HepG2 (cell line): ENCODE measurements around the gene DLL1. TPM values are rescaled to one million over a fixed set of nuclear protein-coding genes. Genes with fewer than 3 reads are reported as not detected.

ENCODE experiments used
- AHR ChIP-seq: IDR thresholded peaks from 2 replicates; pipeline ENCODE4 v1.6.1; 2018; ENCODE audit warnings: missing genetic modification reagents, missing compliant biosample characterization
- CHD2 ChIP-seq: IDR thresholded peaks from 2 replicates; pipeline ENCODE4 v1.6.1; 2011; ENCODE audit warnings: low read depth, low read length, improper control_type of control experiment
- EEA1 ChIP-seq: sonication (generic); formaldehyde crosslinking; IDR thresholded peaks from 2 replicates; pipeline ENCODE4 v1.5.1; 2020; ENCODE audit warnings: mild to moderate bottlenecking, missing genetic modification reagents, borderline replicate concordance
- FOXP1 ChIP-seq, 2 experiments: fragments of 450-650 bp in 1 of 2; IDR thresholded peaks; 2 replicates each; pipeline ENCODE4 v1.6.1; 2017 to 2018; ENCODE audit warnings: antibody characterized with exemption in 1 of 2
- MAFF ChIP-seq: IDR thresholded peaks from 2 replicates; pipeline ENCODE4 v1.6.1; 2011; ENCODE audit warnings: low read depth, low read length, improper control_type of control experiment
- NAIF1 ChIP-seq: sonication (generic); formaldehyde crosslinking; IDR thresholded peaks from 2 replicates; pipeline ENCODE4 v1.5.0; 2020; ENCODE audit warnings: mild to moderate bottlenecking, missing genetic modification reagents, borderline replicate concordance
- RCOR2 ChIP-seq: IDR thresholded peaks from 2 replicates; pipeline ENCODE4 v1.6.1; 2016; ENCODE audit warnings: missing biosample characterization, missing genetic modification reagents
- SIN3B ChIP-seq: fragments of 150-350 bp; IDR thresholded peaks from 2 replicates; pipeline ENCODE4 v1.6.1; 2014; ENCODE audit warnings: low read length
- SP2 ChIP-seq: sonication (generic); formaldehyde crosslinking; IDR thresholded peaks from 2 replicates; pipeline ENCODE4 v1.5.1; 2020; ENCODE audit warnings: mild to moderate bottlenecking, missing genetic modification reagents
- TARDBP ChIP-seq: sonication (generic); formaldehyde crosslinking; IDR thresholded peaks from 2 replicates; pipeline ENCODE4 v1.8.0; 2022; ENCODE audit warnings: mild to moderate bottlenecking, missing genetic modification reagents
- TRAFD1 ChIP-seq: sonication (generic); formaldehyde crosslinking; IDR thresholded peaks from 2 replicates; pipeline ENCODE4 v1.5.1; 2020; ENCODE audit warnings: missing genetic modification reagents, mild to moderate bottlenecking, borderline replicate concordance
- U2AF2 ChIP-seq: fragments of 200-400 bp; formaldehyde crosslinking; IDR thresholded peaks from 2 replicates; pipeline ENCODE4 v1.6.1; 2017; ENCODE audit warnings: low read depth, mild to moderate bottlenecking, low read length
- YY1 ChIP-seq: IDR thresholded peaks from 2 replicates; pipeline ENCODE4 v1.6.1; 2011; ENCODE audit warnings: low read length, low read depth, moderate library complexity, mild to moderate bottlenecking; ENCODE audit not compliant: insufficient read depth, insufficient replicate concordance
- ZFP36L1 ChIP-seq: sonication (generic); formaldehyde crosslinking; IDR thresholded peaks from 2 replicates; pipeline ENCODE4 v1.8.0; 2022; ENCODE audit warnings: mild to moderate bottlenecking, missing genetic modification reagents, moderate library complexity
- ZNF180 ChIP-seq: sonication (generic); formaldehyde crosslinking; IDR thresholded peaks from 2 replicates; pipeline ENCODE4 v1.4.0; 2020; ENCODE audit warnings: low read depth, missing genetic modification reagents, borderline replicate concordance
- ZNF282 ChIP-seq: fragments of 450-650 bp; IDR thresholded peaks from 2 replicates; pipeline ENCODE4 v1.6.1; 2018; ENCODE audit not compliant: partially characterized antibody
- ZNF337 ChIP-seq: sonication (generic); formaldehyde crosslinking; IDR thresholded peaks from 2 replicates; pipeline ENCODE4 v1.5.1; 2020; ENCODE audit warnings: missing genetic modification reagents, low read depth, mild to moderate bottlenecking, borderline replicate concordance
- ZNF543 ChIP-seq: sonication (generic); formaldehyde crosslinking; IDR thresholded peaks from 2 replicates; pipeline ENCODE4 v1.4.0; 2020; ENCODE audit warnings: mild to moderate bottlenecking, missing genetic modification reagents
- ZNF660 ChIP-seq: sonication (generic); formaldehyde crosslinking; IDR thresholded peaks from 2 replicates; pipeline ENCODE4 v1.5.1; 2020; ENCODE audit warnings: mild to moderate bottlenecking, low read depth, missing genetic modification reagents, borderline replicate concordance
- ZNF883 ChIP-seq: sonication (generic); formaldehyde crosslinking; IDR thresholded peaks from 2 replicates; pipeline ENCODE4 v1.5.1; 2020; ENCODE audit warnings: mild to moderate bottlenecking, missing genetic modification reagents; ENCODE audit errors: not compliant biosample characterization
- polyA plus RNA-seq, 8 experiments: library from polyadenylated mRNA; depleted of rRNA in 3 of 8; stranded (reverse) in 7 of 8; unstranded in 1 of 8; fragments of >200 nt; fragmentation: Illumina TruSeq in 4 of 8; extraction: Trizol in 4 of 8; gene quantifications; 2 replicates each; pipeline versions ENCODE4 v1.2.1 to v1.2.3, GENCODE V29; 2011 to 2016; ENCODE audit warnings: low read depth in 4 of 8, missing spikeins in 1 of 8, mixed read lengths in 1 of 8; ENCODE audit not compliant: insufficient read depth in 1 of 8
- total RNA-seq, 5 experiments: library from RNA; depleted of rRNA; stranded (reverse); fragments of >200 nt; fragmentation: Illumina TruSeq; extraction: Trizol; gene quantifications; 2 replicates each; pipeline ENCODE4 v1.2.3, GENCODE V29; 2016; ENCODE audit warnings: low read depth in 1 of 5
- TF ChIP-seq, protein P1 (sequence below): sonication (generic); formaldehyde crosslinking; IDR thresholded peaks from 2 replicates; pipeline ENCODE4 v1.5.1; 2020; ENCODE audit warnings: mild to moderate bottlenecking, moderate library complexity, missing genetic modification reagents
- TF ChIP-seq, protein P2 (sequence below): sonication (generic); formaldehyde crosslinking; IDR thresholded peaks from 2 replicates; pipeline ENCODE4 v1.4.0; 2020; ENCODE audit warnings: missing genetic modification reagents, mild to moderate bottlenecking, borderline replicate concordance
- TF ChIP-seq, protein P3 (sequence below): sonication (generic); formaldehyde crosslinking; IDR thresholded peaks from 2 replicates; pipeline ENCODE4 v1.5.1; 2020; ENCODE audit warnings: missing genetic modification reagents, mild to moderate bottlenecking, borderline replicate concordance

DLL1 gene
- total and polyA plus RNA-seq, 2 of the 13 experiments (the other 11 are each of a cell fraction or from before 2014, with no cell fraction given), result not detected

GRCh38 chr6:170306324-170307079 lies 15.6 kb upstream of the DLL1 start, which contains the start of gene FAM120B (continued):
- peak; percentile 55; the same call in 1 of the 2 replicates for TF ChIP-seq ZNF337 (CRISPR knock-in tag)
- TF ChIP-seq SP2 (CRISPR knock-in tag), result peak; percentile 73
- TF ChIP-seq, protein P1, sequence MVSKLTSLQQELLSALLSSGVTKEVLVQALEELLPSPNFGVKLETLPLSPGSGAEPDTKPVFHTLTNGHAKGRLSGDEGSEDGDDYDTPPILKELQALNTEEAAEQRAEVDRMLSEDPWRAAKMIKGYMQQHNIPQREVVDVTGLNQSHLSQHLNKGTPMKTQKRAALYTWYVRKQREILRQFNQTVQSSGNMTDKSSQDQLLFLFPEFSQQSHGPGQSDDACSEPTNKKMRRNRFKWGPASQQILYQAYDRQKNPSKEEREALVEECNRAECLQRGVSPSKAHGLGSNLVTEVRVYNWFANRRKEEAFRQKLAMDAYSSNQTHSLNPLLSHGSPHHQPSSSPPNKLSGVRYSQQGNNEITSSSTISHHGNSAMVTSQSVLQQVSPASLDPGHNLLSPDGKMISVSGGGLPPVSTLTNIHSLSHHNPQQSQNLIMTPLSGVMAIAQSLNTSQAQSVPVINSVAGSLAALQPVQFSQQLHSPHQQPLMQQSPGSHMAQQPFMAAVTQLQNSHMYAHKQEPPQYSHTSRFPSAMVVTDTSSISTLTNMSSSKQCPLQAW (CRISPR knock-in tag), result 0 out of 2 replicates have a peak, but pooled peaks have one; percentile 32
- no peak for TF ChIP-seq ZNF282
- TF ChIP-seq TARDBP, result peak; percentile 55; the same call in 1 of the 2 replicates
- no peak for TF ChIP-seq ZNF660 (CRISPR knock-in tag)
- no peak for TF ChIP-seq SIN3B
- peak; percentile 84; the same call in 1 of the 2 replicates for TF ChIP-seq EEA1
- TF ChIP-seq ZNF543 (CRISPR knock-in tag), result peak; percentile 88
- no peak for TF ChIP-seq TRAFD1
- peak; percentile 99 for TF ChIP-seq ZNF883
- no peak for TF ChIP-seq NAIF1 (CRISPR knock-in tag)
- TF ChIP-seq, protein P2, sequence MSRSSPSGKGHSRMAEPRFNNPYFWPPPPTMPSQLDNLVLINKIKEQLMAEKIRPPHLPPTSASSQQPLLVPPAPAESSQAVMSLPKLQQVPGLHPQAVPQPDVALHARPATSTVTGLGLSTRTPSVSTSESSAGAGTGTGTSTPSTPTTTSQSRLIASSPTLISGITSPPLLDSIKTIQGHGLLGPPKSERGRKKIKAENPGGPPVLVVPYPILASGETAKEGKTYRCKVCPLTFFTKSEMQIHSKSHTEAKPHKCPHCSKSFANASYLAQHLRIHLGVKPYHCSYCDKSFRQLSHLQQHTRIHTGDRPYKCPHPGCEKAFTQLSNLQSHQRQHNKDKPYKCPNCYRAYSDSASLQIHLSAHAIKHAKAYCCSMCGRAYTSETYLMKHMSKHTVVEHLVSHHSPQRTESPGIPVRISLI (CRISPR knock-in tag), result peak; percentile 75; the same call in 1 of the 2 replicates
- no peak for TF ChIP-seq RCOR2 (CRISPR knock-in tag)
- TF ChIP-seq U2AF2, result peak; percentile 96
- no peak for TF ChIP-seq CHD2
- TF ChIP-seq AHR (CRISPR knock-in tag), result peak; percentile 94
- no peak for TF ChIP-seq FOXP1 (IDR thresholded peaks at IDR 0.05)
- no peak for TF ChIP-seq FOXP1 (CRISPR knock-in tag; IDR thresholded peaks at IDR 0.05)
- TF ChIP-seq, protein P3, sequence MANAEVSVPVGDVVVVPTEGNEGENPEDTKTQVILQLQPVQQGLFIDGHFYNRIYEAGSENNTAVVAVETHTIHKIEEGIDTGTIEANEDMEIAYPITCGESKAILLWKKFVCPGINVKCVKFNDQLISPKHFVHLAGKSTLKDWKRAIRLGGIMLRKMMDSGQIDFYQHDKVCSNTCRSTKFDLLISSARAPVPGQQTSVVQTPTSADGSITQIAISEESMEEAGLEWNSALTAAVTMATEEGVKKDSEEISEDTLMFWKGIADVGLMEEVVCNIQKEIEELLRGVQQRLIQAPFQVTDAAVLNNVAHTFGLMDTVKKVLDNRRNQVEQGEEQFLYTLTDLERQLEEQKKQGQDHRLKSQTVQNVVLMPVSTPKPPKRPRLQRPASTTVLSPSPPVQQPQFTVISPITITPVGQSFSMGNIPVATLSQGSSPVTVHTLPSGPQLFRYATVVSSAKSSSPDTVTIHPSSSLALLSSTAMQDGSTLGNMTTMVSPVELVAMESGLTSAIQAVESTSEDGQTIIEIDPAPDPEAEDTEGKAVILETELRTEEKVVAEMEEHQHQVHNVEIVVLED (CRISPR knock-in tag), result peak; percentile 93
- no peak for TF ChIP-seq MAFF
- TF ChIP-seq ZFP36L1 (CRISPR knock-in tag), result peak; percentile 61; the same call in 1 of the 2 replicates
- TF ChIP-seq ZNF180 (CRISPR knock-in tag), result peak; percentile 64; the same call in 1 of the 2 replicates
- peak; percentile 66 for TF ChIP-seq YY1
